ENCODE data around the gene PIK3CG.
"Not testable (repeated sequence)": the region's sequence is repeated elsewhere in the genome, so short reads cannot be mapped to it uniquely, and the experiment has no call there.

PIK3CG gene

GRCh38 chr7:106954840-106955239 is 89.8 kb downstream of the PIK3CG start:
- in situ Hi-C loops (cut with HindIII; ENCODE audit: low pct_ligation_motif_present, low sequenced_read_pairs), result no loop called here
- Histone ChIP-seq H3K36me3 (replicated peaks) (no peaks in the 10 kb centered on the region), H3K4me3 (ENCODE audit: low read depth, low read length) (no peak overlapping the region), H3K27me3 (replicated peaks) (peaks cover 1% of the 10 kb centered on the region), H3K27ac (no peak overlapping the region)
- no peak for TF ChIP-seq CTCF (IDR thresholded peaks at IDR 0.05; ENCODE audit: low read depth, low read length, missing control alignments)
- no peak for DNase-seq

- H3K36me3 ChIP-seq (replicated peaks); in situ Hi-C loops (cut with HindIII; ENCODE audit: low pct_ligation_motif_present, low sequenced_read_pairs); H3K27me3 ChIP-seq (replicated peaks); H3K4me3 ChIP-seq (ENCODE audit: low read depth, low read length); DNase-seq; H3K27ac ChIP-seq: not testable (repeated sequence)
Observed at GRCh38 chr7:106955857-106956256, 90.8 kb downstream of the PIK3CG start.

Data from brain microvascular endothelial cell (primary cell).